Left renal cortex interstitium (tissue), 4 donors: Measurements from ENCODE around the gene TRAP1. TPM values are rescaled to one million over a fixed set of nuclear protein-coding genes. Genes with fewer than 3 reads are reported as not detected.
A peak's percentile ranks its signal among the peaks of the same experiment; 100 is the strongest.

Experiments
- DNase-seq, 4 donors: peaks; one replicate each; pipeline ENCODE4 v3.0.0-alpha.2; 2013; ENCODE audit warnings: low read depth in 4 of 4, low spot score in 2 of 4, missing footprints in 1 of 4
- polyA plus RNA-seq, 4 donors: library from polyadenylated mRNA; unstranded; fragments of 120-200 nt; gene quantifications; one replicate each; pipeline ENCODE4 v1.2.1, GENCODE V29; 2013; ENCODE audit not compliant: insufficient read length in 4 of 4

Gene TRAP1
- polyA plus RNA-seq, 4 donors = 94.7 to 121 (median 109) TPM

- DNase-seq = no peak
Observed at GRCh38 chr16:3652373-3653195, 64.7 kb downstream of the TRAP1 start.

- no peak for DNase-seq
Observed at GRCh38 chr16:3651461-3652372, 65.6 kb downstream of the TRAP1 start.

- DNase-seq = no peak
Observed at GRCh38 chr16:3650631-3651265, 66.6 kb downstream of the TRAP1 start.

- no peak for DNase-seq
Observed at GRCh38 chr16:3646348-3646920, 70.9 kb downstream of the TRAP1 start.

GRCh38 chr16:3645504-3646347, 71.6 kb downstream of the TRAP1 start:
- DNase-seq = peak in 3 of 4 donors; percentile 31 to 57 (median 42)

- DNase-seq = no peak
Observed at GRCh38 chr16:3645108-3645503, 72.2 kb downstream of the TRAP1 start.

- no peak for DNase-seq
Observed at GRCh38 chr16:3643095-3643730, 74.1 kb downstream of the TRAP1 start.

- no peak for DNase-seq
Observed at GRCh38 chr16:3642397-3643094, 74.8 kb downstream of the TRAP1 start.

- DNase-seq = no peak
Observed at GRCh38 chr16:3641801-3642396, 75.4 kb downstream of the TRAP1 start.

- DNase-seq = no peak
Observed at GRCh38 chr16:3640632-3641501, 76.5 kb downstream of the TRAP1 start.

GRCh38 chr16:3640207-3640606, 77.1 kb downstream of the TRAP1 start:
- DNase-seq = no peak

- DNase-seq = no peak
Observed at GRCh38 chr16:3638916-3639644, 78.2 kb downstream of the TRAP1 start.

- peak in 1 of 4 donors; percentile 29 for DNase-seq
Observed at GRCh38 chr16:3637371-3637923, 79.9 kb downstream of the TRAP1 start.

GRCh38 chr16:3625911-3626732, 91.2 kb downstream of the TRAP1 start:
- no peak for DNase-seq

- no peak for DNase-seq
Observed at GRCh38 chr16:3625331-3625730, 92.0 kb downstream of the TRAP1 start.
